ENCODE measurements around the gene OR51B2.

GRCh38 chr11:5348551-5349194, 24.6 kb upstream of the OR51B2 start:
- TF ChIP-seq CTCF (IDR thresholded peaks at IDR 0.05; ENCODE audit: poor library complexity, severe bottlenecking) (no peak), POLR2AphosphoS5 (IDR thresholded peaks at IDR 0.05) (no peak), SMC3 (conservative IDR thresholded peaks at IDR 0.05; ENCODE audit: poor library complexity) (no peak)
